ENCODE results near the gene HOXA2. TPM values are rescaled to one million over a fixed set of nuclear protein-coding genes. Genes with fewer than 3 reads are reported as not detected.

HOXA2 gene
- total RNA-seq, 4 donors from 2014 or later = 3.1 to 7.0 (median 5.0) TPM

GRCh38 chr7:27143023-27143949, 40.8 kb upstream of the HOXA2 start, which contains the start of gene HOXA5:
Gene HOXA5, minus strand, starts transcription at chr7:27143681. Its CDS starts 74 bp downstream, at chr7:27143607.
- WGBS, 2 donors (ENCODE audit: low coverage in 1 of 2) = 6 to 13% methylated on average over 14 to 21 of the region's 86 CpGs
- no peaks in the 10 kb centered on the region for H3K9me3 ChIP-seq
- peaks cover 19% of the 10 kb centered on the region for H3K27me3 ChIP-seq
- peak within 1 kb of the TSS; percentile 90 to 100 (median 98) for H3K27ac ChIP-seq
- TF ChIP-seq CTCF (IDR thresholded peaks at IDR 0.05) (peak; percentile 93 to 99 (median 98)), EP300 (IDR thresholded peaks at IDR 0.05) (peak; percentile 22), POLR2A (IDR thresholded peaks at IDR 0.05) (peak; percentile 68 to 78), POLR2AphosphoS5 (IDR thresholded peaks at IDR 0.05) (peak; percentile 98)
- ATAC-seq = peak; percentile 91
- H3K4me3 ChIP-seq = peak within 1 kb of the TSS; percentile 94 to 98
- no peaks in the 10 kb centered on the region for H3K36me3 ChIP-seq
- peaks cover 0 to 47% (median 0%) of the 10 kb centered on the region in 3 donors for H3K4me1 ChIP-seq

- Histone ChIP-seq H3K4me1 (peaks cover 0 to 47% (median 0%) of the 10 kb centered on the region in 3 donors), H3K9me3 (no peaks in the 10 kb centered on the region), H3K36me3 (no peaks in the 10 kb centered on the region), H3K27ac (peak overlapping the region; percentile 90 to 100 (median 98)), H3K27me3 (peaks cover 12% of the 10 kb centered on the region), H3K4me3 (peak overlapping the region; percentile 94 to 98)
- ATAC-seq = no peak
- TF ChIP-seq POLR2A (IDR thresholded peaks at IDR 0.05) = no peak
- 0 to 3% methylated on average over 7 to 24 of the region's 29 CpGs for WGBS, 2 donors (ENCODE audit: low coverage in 1 of 2)
Measured at GRCh38 chr7:27142580-27143022, 40.1 kb upstream of the HOXA2 start.

GRCh38 chr7:27141923-27142579, 39.6 kb upstream of the HOXA2 start:
- no peaks in the 10 kb centered on the region for H3K9me3 ChIP-seq

GRCh38 chr7:27141137-27141922, 38.8 kb upstream of the HOXA2 start:
- Histone ChIP-seq H3K4me3 (peak overlapping the region; percentile 94 to 98), H3K27ac (peak overlapping the region; percentile 90 to 100 (median 98)), H3K27me3 (peaks cover 6% of the 10 kb centered on the region), H3K4me1 (peaks cover 5 to 59% (median 6%) of the 10 kb centered on the region in 3 donors), H3K36me3 (no peaks in the 10 kb centered on the region), H3K9me3 (no peaks in the 10 kb centered on the region)
- ATAC-seq = no peak
- TF ChIP-seq EP300 (IDR thresholded peaks at IDR 0.05) = no peak
- WGBS, 2 donors (ENCODE audit: low coverage in 1 of 2) = 33 to 41% methylated on average over 18 of the region's 18 CpGs

More at GRCh38 chr7:27141923-27142579, 39.6 kb upstream of the HOXA2 start:
- TF ChIP-seq POLR2AphosphoS5 (IDR thresholded peaks at IDR 0.05) = peak; percentile 10
- TF ChIP-seq POLR2A (IDR thresholded peaks at IDR 0.05) = peak in 1 of 2 donors; percentile 20
- peak in 3 of 4 experiments; percentile 44 to 51 (median 51) for TF ChIP-seq CTCF (IDR thresholded peaks at IDR 0.05)
- TF ChIP-seq EP300 (IDR thresholded peaks at IDR 0.05) = no peak
- WGBS, 2 donors (ENCODE audit: low coverage in 1 of 2) = 13 to 14% methylated on average over 2 to 22 of the region's 30 CpGs
- Histone ChIP-seq H3K27me3 (peaks cover 7% of the 10 kb centered on the region), H3K27ac (peak overlapping the region; percentile 90 to 100 (median 98)), H3K4me3 (peak overlapping the region; percentile 94 to 98), H3K36me3 (no peaks in the 10 kb centered on the region), H3K4me1 (peaks cover under 1 to 52% (median under 1%) of the 10 kb centered on the region in 3 donors)
- no peak for ATAC-seq

GRCh38 chr7:27140126-27140857, 37.8 kb upstream of the HOXA2 start:
- Histone ChIP-seq H3K36me3 (no peaks in the 10 kb centered on the region), H3K9me3 (no peaks in the 10 kb centered on the region), H3K27ac (peak overlapping the region; percentile 90 to 100 (median 98)), H3K4me3 (peak overlapping the region; percentile 31 to 94), H3K27me3 (peaks cover 6% of the 10 kb centered on the region), H3K4me1 (peaks cover 5 to 70% (median 8%) of the 10 kb centered on the region in 3 donors)
- 21 to 23% methylated on average over 13 to 14 of the region's 15 CpGs for WGBS, 2 donors (ENCODE audit: low coverage in 1 of 2)
- TF ChIP-seq CTCF (IDR thresholded peaks at IDR 0.05) (no peak), POLR2AphosphoS5 (IDR thresholded peaks at IDR 0.05) (no peak)
- ATAC-seq = no peak
